HG03460 (cell line): ENCODE measurements around the gene FN3KRP.

ENCODE experiments used
- ATAC-seq: cut with Tn5 transposase; IDR thresholded peaks from one replicate; pipeline ENCODE4 v1.9.1; 2021; ENCODE audit not compliant: unreplicated experiment

The FN3KRP gene

GRCh38 chr17:82705756-82706155 lies 10.8 kb upstream of the FN3KRP start:
- no peak for ATAC-seq

GRCh38 chr17:82709024-82709675 lies 7.4 kb upstream of the FN3KRP start:
- no peak for ATAC-seq

- ATAC-seq: no peak
These were observed 6.6 kb upstream of the FN3KRP start for GRCh38 chr17:82709676-82710498.

- ATAC-seq: no peak
These were observed 5.8 kb upstream of the FN3KRP start for GRCh38 chr17:82710499-82711232.

GRCh38 chr17:82713071-82713723 lies 3.3 kb upstream of the FN3KRP start:
- ATAC-seq: no peak

- ATAC-seq: no peak
These were observed 2.6 kb downstream of the FN3KRP start for GRCh38 chr17:82718986-82719685.

- no peak for ATAC-seq
These were observed 3.7 kb downstream of the FN3KRP start for GRCh38 chr17:82720204-82720603.

GRCh38 chr17:82722341-82723013 lies 6.0 kb downstream of the FN3KRP start:
- no peak for ATAC-seq

- no peak for ATAC-seq
These were observed 6.8 kb downstream of the FN3KRP start for GRCh38 chr17:82723169-82723807.

GRCh38 chr17:82726427-82726826 lies 9.9 kb downstream of the FN3KRP start:
- no peak for ATAC-seq

GRCh38 chr17:82729479-82730260 lies 13.2 kb downstream of the FN3KRP start:
- ATAC-seq: no peak

- ATAC-seq: no peak
These were observed 15.7 kb downstream of the FN3KRP start for GRCh38 chr17:82732118-82732743.

- ATAC-seq: no peak
These were observed 18.7 kb downstream of the FN3KRP start, which contains the start of gene FN3K for GRCh38 chr17:82734987-82735866. Gene FN3K (plus strand): TSS chr17:82735615. CDS start chr17:82735637, 22 bp downstream.

GRCh38 chr17:82736511-82737185 lies 20.1 kb downstream of the FN3KRP start:
- no peak for ATAC-seq

GRCh38 chr17:82737967-82738877 lies 21.7 kb downstream of the FN3KRP start:
- ATAC-seq: no peak
